IPS-18a (cell line): ENCODE measurements around the gene GOLT1A.
A peak's percentile ranks its signal among the peaks of the same experiment; 100 is the strongest.

ENCODE experiments used
- H3K27ac ChIP-seq: one replicate; pipeline ENCODE4 v1.5.1; 2013; ENCODE audit warnings: low read length
- H3K27me3 ChIP-seq: one replicate; pipeline ENCODE4 v1.6.1; 2013; ENCODE audit warnings: mild to moderate bottlenecking, low read length; ENCODE audit not compliant: control insufficient read depth, insufficient read depth
- H3K36me3 ChIP-seq: one replicate; pipeline ENCODE4 v1.6.1; 2013; ENCODE audit warnings: low read depth, low read length; ENCODE audit not compliant: control insufficient read depth
- H3K4me1 ChIP-seq: one replicate; pipeline ENCODE4 v1.6.1; 2013; ENCODE audit warnings: low read depth, low read length; ENCODE audit not compliant: control insufficient read depth
- H3K4me3 ChIP-seq: one replicate; pipeline ENCODE4 v1.5.1; 2013; ENCODE audit warnings: low read length
- H3K9ac ChIP-seq: one replicate; pipeline ENCODE4 v1.6.1; 2013; ENCODE audit warnings: mild to moderate bottlenecking, low read length, moderate library complexity
- H3K9me3 ChIP-seq: one replicate; pipeline ENCODE4 v1.6.1; 2013; ENCODE audit warnings: low read depth, low read length; ENCODE audit not compliant: control insufficient read depth

GOLT1A gene, protein sequence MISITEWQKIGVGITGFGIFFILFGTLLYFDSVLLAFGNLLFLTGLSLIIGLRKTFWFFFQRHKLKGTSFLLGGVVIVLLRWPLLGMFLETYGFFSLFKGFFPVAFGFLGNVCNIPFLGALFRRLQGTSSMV

DNA sequence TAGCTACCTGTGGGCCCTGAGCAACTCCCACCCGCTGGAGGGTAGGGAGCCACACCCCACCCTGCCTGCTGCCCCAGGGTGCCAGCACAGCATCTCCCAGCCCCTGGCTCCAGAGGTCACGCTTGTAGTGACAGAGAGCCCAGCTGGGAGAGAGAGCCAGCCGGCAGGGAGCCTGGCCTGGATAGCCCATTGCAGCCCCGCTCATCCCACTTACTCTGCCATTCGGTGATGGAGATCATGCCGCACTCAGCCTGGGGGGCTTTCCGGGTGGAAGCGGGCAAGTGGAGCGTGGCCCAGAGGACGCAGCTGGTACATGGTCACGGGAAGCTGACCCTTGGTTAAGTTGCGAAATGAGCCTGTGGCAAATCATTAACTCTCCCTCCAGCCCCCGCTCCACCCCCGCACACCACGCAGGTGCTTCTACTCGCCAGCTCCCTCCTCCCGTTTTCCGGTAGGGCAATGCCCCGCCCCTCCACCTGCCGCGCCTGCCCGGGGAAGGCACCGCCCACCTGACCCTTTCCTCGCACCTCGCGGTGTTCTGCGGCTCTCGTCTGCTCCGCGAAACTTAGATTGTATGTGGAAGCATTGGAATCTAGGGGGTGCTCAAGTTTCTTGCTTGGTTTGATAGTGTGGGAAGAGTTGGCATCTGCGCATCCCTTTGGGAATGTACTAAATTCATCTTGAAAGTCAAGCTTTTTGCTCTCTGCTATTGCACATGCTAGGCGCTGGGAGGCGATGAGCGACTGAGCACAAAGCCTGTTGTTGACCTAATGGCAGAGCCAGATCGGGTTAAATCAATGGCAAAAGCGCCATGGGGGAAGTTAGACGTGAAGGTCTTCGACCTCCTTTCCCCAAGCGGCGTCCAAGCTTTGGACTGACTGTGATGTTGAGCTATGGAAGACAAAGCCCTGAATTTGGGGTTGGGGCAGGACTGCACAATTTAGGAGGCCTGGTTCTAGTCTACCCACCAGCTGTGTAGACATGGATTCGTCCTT, at the start of gene GOLT1A:
Gene GOLT1A, minus strand, starts transcription at position 321 of the 995 bp plus-strand sequence. Its CDS starts 82 bp downstream, at position 239.
- no peak within 1 kb of the TSS for H3K27ac ChIP-seq
- H3K27me3 ChIP-seq = no peaks in the 10 kb centered on the region
- H3K9ac ChIP-seq = no peak within 1 kb of the TSS

DNA sequence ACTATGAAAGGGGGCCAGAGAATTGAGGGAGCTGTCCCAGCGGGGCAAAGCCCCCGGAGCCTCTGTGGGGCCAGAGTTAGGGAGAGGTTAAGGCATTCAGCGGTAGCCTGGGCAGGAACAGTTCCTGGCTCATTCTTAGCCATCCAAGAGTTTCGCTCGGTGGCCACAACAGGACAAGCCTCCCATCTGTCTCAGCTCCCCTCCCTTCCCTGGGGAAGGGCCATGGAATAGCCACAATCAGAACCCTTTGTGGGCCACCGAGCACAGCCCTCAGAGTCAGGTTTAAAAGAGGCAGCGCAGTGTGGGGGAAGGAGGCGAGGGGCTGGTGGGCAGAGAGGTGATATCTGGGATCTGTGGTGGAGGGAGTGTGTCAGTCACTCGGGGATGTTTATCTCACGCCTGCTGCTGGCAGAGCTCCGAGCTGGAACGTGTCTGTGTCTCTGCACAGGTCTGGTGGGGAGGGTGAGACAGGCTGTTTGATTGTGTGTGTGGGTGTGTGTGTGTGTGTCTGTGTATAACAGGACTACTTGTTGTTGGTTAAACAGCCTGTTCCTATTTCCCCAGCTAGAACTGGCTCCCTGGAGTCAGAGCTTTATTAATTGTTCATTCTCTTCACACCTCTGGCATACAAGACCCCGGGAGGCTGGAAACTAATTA, 49.6 kb upstream of the GOLT1A start:
- Histone ChIP-seq H3K27ac (no peak overlapping the region), H3K4me3 (no peak overlapping the region), H3K27me3 (no peaks in the 10 kb centered on the region), H3K4me1 (no peaks in the 10 kb centered on the region), H3K9me3 (no peaks in the 10 kb centered on the region), H3K36me3 (peaks cover 2% of the 10 kb centered on the region), H3K9ac (no peak overlapping the region)

More for the DNA sequence above, at the start of gene GOLT1A:
- Histone ChIP-seq H3K4me1 (peaks cover 3% of the 10 kb centered on the region), H3K36me3 (no peaks in the 10 kb centered on the region), H3K9me3 (no peaks in the 10 kb centered on the region), H3K4me3 (peak within 1 kb of the TSS; percentile 76)

DNA sequence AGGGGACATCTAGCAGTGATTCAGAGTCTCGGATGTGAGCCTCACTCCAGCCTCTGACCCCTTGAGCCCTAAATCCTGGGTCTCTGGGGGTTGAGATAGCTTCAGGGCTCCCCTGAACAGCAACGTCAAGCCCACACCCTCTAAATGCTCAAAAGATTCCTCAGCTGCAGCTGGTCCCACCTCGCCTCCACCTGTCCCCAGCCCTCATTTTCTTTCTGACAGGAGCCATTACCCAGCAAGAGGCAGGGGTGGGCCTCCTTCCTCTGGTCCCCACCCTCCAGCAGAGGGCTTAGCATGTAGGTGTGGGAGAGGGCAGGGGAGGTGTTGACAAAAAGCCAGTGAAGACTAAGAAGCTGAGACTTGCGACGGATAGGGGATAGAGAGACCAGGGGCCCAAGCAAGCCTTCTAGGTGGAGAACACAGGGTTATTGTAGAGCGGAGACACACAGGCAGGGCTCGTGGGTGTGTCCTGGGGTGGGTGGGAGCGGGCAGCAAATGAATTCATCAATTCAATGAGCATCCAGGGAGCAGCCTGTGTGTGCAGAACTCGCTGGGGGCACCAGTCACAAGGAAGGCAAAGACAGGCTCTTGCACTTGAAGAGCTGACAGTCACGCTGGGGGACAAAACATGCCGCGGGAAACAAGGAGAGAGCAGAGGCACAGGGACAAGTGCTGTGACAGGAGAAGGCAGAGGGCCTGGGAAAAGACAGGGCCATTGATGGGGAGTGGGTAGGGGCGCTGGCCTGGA, 48.9 kb upstream of the GOLT1A start:
- H3K4me1 ChIP-seq = no peaks in the 10 kb centered on the region
- no peak overlapping the region for H3K4me3 ChIP-seq
- no peak overlapping the region for H3K9ac ChIP-seq
- no peak overlapping the region for H3K27ac ChIP-seq
- peaks cover 2% of the 10 kb centered on the region for H3K36me3 ChIP-seq
- no peaks in the 10 kb centered on the region for H3K27me3 ChIP-seq
- H3K9me3 ChIP-seq = no peaks in the 10 kb centered on the region

GRCh38 chr1:204261746-204262505, 48.1 kb upstream of the GOLT1A start:
- no peaks in the 10 kb centered on the region for H3K9me3 ChIP-seq
- no peaks in the 10 kb centered on the region for H3K27me3 ChIP-seq
- no peak overlapping the region for H3K4me3 ChIP-seq
- no peak overlapping the region for H3K9ac ChIP-seq
- peaks cover 2% of the 10 kb centered on the region for H3K36me3 ChIP-seq
- H3K4me1 ChIP-seq = no peaks in the 10 kb centered on the region
- H3K27ac ChIP-seq = no peak overlapping the region

- Histone ChIP-seq H3K4me3 (no peak overlapping the region), H3K9me3 (no peaks in the 10 kb centered on the region), H3K9ac (no peak overlapping the region), H3K36me3 (peaks cover 2% of the 10 kb centered on the region), H3K27me3 (no peaks in the 10 kb centered on the region), H3K27ac (no peak overlapping the region), H3K4me1 (peaks cover 4% of the 10 kb centered on the region)
Measured at GRCh38 chr1:204261266-204261665, 47.5 kb upstream of the GOLT1A start.

- no peak overlapping the region for H3K4me3 ChIP-seq
- no peaks in the 10 kb centered on the region for H3K9me3 ChIP-seq
- peaks cover 2% of the 10 kb centered on the region for H3K36me3 ChIP-seq
- no peaks in the 10 kb centered on the region for H3K27me3 ChIP-seq
- H3K4me1 ChIP-seq = peaks cover 9% of the 10 kb centered on the region
- no peak overlapping the region for H3K27ac ChIP-seq
- no peak overlapping the region for H3K9ac ChIP-seq
Measured at GRCh38 chr1:204260601-204261197, 46.9 kb upstream of the GOLT1A start.

DNA sequence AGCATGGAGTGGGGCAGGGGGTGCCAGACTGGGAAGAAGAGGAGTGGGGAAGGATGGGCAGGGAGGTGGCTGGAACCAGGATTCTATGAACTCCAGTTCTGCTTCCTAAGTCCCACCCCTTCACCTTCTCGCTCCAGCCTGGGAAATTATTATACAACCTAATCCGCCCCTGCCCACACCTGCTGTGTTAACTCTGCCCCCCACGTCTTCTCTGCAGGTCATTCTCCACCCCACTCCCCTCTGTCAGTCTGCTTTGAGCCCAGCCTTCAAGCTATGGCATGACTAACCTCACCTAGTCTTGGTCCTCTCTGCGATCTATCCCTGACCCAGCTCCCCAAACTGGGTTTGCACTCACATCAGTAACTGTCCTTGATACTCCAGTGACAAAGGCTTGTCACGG, 46.0 kb upstream of the GOLT1A start:
- Histone ChIP-seq H3K36me3 (peaks cover 2% of the 10 kb centered on the region), H3K9me3 (no peaks in the 10 kb centered on the region), H3K4me3 (no peak overlapping the region), H3K9ac (no peak overlapping the region), H3K27ac (no peak overlapping the region), H3K27me3 (no peaks in the 10 kb centered on the region), H3K4me1 (peaks cover 19% of the 10 kb centered on the region)

DNA sequence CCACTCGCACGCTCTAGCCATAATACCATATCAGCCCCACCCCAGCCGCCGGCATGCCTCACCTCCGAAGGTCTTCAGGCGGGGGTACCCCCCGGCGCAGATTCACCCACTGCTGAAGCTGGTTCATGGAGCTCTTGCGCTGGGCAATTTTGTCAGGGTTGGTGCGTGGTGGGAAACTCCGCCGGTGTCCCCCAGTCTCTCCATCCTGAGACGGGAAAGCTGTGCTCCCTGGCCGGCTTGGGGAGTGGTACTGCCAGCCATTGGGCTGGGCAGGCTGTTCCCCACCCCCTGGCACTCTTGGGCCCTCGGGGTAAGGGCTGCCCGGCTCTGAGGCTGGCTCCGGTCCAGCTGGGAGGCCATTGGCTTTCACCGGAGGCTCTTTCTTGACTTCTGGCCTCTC, 45.4 kb upstream of the GOLT1A start:
- no peaks in the 10 kb centered on the region for H3K27me3 ChIP-seq
- no peak overlapping the region for H3K27ac ChIP-seq
- H3K9ac ChIP-seq = no peak overlapping the region

GRCh38 chr1:204258213-204259115, 44.7 kb upstream of the GOLT1A start:
- Histone ChIP-seq H3K36me3 (peaks cover 2% of the 10 kb centered on the region), H3K9ac (no peak overlapping the region), H3K4me1 (peaks cover 29% of the 10 kb centered on the region), H3K4me3 (no peak overlapping the region), H3K27ac (no peak overlapping the region), H3K27me3 (no peaks in the 10 kb centered on the region), H3K9me3 (no peaks in the 10 kb centered on the region)

More for the DNA sequence above, 45.4 kb upstream of the GOLT1A start:
- peaks cover 24% of the 10 kb centered on the region for H3K4me1 ChIP-seq
- no peaks in the 10 kb centered on the region for H3K9me3 ChIP-seq
- H3K36me3 ChIP-seq = peaks cover 2% of the 10 kb centered on the region
- no peak overlapping the region for H3K4me3 ChIP-seq

DNA sequence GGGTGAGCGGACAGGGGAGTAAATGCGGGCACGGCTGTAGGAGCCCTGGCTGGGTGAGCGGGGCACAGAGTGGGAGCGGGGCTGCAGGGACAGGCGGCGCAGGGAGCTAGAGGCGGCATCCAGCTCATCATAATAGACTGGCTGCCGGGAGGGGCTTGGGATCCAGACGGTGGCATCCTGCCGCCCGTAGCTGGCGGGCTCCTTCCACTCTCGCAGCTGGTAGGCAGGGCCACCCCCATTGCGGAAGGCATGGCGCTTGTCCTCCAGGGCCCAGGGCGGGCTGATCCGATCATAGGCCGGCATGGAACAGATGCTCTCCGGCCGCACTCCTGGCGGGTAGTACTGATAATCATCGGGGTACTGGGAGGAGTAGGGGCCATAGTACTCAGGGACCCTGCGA, 43.7 kb upstream of the GOLT1A start:
- Histone ChIP-seq H3K36me3 (peaks cover 2% of the 10 kb centered on the region), H3K9ac (no peak overlapping the region), H3K4me1 (peaks cover 29% of the 10 kb centered on the region), H3K27me3 (no peaks in the 10 kb centered on the region), H3K27ac (no peak overlapping the region), H3K4me3 (no peak overlapping the region), H3K9me3 (no peaks in the 10 kb centered on the region)
